HL-60/S4 (cell line): ENCODE data around the gene NDUFC2.
"Not testable (repeated sequence)": the region's sequence is repeated elsewhere in the genome, so short reads cannot be mapped to it uniquely, and the experiment has no call there.

Experiments used
- in situ Hi-C: fragments of 300-500 bp; cut with MboI; formaldehyde crosslinking; loops from 2 replicates; pipeline ENCODE4 v1.14.3; 2022; ENCODE audit warnings: low sequenced_read_pairs

NDUFC2 gene

DNA sequence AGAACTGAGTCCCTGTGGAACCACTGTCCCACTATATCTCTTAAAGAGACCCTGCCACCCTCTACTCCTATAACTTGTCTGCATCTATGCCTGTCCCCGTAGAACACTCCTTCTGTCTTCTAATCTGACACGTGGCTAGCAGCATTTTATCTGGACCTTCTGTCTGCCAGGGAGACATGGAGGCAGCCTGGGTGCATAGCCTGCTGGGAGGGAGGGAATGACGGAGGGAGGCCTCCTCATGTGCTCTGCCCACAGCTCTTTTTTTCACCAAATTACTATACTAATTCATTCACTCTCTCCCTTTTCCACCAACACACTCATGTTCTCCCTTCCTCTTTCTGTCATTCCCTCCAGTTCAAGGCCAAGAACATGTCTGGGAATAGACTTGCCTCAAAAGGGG lies 23.6 kb downstream of the NDUFC2 start:
- in situ Hi-C loops: no loop called here

DNA sequence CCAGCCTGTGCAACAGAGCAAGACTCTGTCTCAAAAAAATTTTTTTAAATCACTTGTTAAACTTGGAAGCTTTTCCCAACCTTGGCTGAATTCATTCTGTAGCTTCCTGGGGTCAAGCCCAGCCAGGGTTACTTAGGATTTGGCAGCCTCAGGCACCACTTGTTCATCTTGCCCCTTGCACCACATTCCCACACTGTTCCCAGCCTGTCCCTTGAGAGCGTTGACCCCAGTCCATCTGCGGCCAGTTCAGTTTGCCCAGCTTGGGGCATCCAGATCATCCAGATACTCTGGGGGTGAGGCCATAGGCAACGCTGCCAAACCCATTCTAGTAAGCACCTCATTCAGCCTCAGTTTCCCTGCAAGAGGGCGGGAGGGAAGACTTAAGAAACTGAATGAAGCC lies 24.7 kb downstream of the NDUFC2 start:
- in situ Hi-C loops: no loop called here

DNA sequence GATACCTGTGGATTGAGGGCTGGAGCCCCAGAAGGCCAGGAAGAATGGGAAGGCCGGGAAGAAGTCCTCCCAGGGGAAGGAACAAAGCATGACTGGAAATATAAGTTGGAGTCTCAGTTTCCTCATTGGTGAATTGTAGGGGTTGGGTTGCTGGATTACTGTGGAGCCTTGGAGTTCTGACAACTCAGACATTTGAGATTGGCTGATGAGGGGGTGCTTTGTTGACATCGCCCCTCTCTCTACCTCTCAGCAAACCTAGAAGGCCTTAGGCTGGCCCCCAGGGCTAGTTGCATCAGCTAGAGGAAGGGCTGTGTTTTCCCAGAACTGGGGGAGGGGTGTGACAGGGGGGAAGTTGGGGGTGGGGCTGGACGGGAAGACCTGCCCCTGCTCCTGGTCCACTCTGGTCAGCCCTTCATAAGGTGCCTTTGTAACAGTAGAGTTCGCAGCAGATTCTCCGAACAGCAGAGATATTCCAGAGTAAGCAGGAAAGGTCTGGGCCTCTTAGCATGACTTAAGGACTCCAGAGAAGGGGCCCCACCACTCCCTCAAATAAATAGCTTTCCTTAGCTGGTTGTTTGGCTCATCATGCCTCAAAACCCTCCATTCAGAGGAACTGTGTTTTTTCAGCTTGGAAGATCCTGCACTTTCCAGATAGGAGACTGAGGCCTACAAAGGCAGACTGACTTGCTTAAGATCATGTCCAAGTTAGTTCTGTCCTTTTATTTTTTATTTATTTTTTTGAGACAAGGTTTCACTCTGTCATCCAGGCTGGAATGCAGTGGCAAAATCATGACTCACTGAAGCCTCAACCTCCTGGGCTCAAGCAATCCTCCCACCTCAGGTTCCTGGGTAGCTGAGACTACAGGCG lies 28.5 kb downstream of the NDUFC2 start:
- in situ Hi-C loops: no loop called here

DNA sequence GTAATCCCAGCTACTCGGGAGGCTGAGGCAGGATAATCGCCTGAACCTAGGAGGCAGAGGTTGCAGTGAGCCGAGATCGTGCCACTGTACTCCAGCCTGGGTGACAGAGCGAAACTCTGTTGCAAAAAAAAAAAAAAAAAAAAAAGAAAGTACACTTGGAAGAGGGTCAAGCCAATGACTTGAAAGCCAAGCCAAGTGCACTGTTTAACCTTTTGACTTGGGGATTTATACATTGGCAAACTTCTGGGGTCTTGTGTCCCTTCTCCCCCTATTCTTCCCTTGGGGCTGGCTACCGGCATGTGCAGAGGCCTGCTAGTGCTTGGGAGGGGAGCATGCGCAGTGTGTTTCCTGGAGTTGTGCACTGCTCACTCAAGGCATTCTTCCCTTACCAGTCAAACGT lies 30.3 kb downstream of the NDUFC2 start:
- in situ Hi-C loops: no loop called here

DNA sequence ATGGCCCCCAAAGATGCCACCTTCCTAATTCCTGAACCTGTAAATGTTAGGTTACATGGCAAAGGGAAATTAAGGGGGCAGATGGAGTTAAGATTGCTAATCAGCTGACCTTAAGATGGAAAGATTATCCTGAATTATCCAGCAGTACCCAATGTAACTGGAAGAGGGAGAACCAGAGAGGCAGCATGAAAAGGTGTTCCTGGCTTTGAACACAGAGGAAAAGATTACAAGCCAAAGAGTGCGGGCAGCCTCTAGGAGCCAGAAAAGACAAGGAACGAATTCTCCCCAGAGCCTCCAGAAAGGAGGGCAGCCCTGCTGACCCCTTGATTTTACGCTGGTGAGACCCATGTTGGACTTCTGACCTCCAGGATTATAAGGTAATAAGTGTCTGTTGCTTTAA lies 31.1 kb downstream of the NDUFC2 start:
- in situ Hi-C loops: no loop called here

DNA sequence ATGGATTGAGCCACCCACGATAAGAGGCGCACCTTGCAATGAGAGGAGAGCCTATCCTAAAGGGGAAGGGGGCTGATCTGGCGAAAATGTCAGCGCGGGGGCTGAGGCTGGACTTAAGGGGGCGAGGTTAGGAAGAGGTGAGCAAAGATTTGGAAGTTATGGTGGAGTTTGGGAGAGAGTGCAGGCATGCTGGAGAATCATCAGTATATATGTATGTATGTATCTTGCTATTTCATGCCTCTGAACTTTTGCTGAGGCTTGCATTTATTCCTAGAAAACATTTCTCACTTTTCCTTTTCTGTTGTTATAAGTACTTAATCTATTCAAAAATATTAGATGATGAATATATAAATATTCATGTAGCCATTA lies 33.2 kb downstream of the NDUFC2 start:
- in situ Hi-C loops: no loop called here

DNA sequence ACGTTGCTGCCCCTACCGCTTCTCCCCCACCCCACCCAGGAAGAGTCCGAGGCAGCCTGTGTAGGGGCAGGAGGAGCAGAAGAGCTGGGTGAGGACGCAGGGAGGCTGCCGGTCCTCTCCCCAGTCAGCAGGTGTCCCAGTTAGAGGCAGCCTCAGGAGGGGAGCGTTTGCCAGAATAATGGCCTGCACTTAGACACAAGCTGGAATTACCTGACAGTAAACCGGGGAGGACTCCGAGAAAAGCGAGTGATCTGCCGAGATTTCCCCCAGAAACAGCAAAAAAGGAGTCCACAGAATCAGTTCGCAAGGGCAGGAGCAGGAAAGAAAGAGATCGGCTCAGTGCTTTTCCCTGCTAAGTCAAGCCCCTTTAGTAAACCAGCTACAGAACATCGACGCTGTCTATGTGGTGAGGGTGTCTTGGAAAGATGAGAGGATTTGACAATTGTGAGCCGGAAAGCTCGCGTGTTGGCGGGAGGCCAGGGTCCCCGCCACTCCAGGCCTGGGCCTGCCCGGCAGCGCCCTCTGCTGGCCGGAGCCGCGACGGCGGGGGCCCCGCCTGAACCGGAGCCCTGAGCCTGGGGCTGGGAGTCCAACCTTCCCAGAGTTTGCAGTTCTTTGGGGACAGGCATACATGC lies 33.7 kb downstream of the NDUFC2 start:
- in situ Hi-C loops: no loop called here

DNA sequence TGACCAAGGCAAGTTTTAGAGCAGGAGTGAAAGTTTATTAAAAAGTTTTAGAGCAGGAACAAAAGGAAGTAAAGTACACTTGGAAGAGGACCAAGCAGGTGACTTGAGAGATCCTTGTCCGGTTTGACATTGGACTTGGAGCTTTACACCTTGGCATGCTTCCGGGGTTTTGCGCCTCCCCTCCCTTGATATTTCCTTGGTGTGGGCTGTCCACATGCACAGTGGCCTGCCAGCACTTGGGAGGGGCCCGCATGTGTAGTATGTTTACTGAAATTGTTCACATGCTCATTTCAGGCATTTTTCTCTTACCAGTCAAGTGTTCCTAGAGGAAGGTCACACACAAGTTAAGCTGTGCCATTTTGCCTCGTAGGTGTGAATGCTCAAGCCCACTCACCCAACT lies 35.0 kb downstream of the NDUFC2 start:
- in situ Hi-C loops: no loop called here

DNA sequence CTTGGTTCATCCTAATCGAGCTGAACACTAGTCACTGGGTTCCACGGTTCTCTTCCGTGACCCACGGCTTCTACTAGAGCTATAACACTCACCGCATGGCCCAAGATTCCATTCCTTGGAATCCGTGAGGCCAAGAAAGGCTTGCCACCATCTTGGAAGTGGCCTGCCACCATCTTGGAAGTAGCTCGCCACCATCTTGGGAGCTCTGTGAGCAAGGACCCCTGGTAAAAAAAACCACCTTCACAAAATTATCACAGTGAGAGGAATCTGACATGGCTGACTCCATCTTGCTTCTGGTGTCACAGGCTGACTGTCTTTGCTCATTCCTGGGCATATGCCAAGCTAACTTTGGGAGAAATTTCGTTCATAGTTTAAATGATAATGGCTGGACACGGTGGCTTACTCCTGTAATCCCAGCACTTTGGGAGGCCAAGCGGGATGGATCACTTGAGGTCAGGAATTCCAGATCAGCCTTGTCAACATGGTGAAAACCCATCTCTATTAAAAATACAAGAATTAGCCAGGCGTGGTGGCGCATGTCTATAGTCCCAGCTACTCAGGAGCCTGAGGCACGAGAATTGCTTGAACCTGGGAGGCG lies 37.7 kb downstream of the NDUFC2 start:
- in situ Hi-C loops: no loop called here

DNA sequence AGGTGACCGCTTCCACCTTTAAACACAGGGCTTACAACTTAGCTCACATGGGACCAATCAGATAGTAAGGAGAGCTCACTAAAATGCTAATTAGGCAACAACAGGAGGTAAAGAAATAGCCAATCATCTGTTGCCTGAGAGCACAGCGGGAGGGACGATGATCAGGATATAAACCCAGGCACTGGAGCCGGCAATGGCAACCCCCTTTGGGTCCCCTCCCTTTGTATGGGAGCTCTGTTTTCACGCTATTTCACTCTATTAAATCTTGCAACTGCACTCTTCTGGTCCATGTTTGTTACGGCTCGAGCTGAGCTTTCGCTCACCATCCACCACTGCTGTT lies 38.3 kb downstream of the NDUFC2 start:
- in situ Hi-C loops: not testable (repeated sequence)

DNA sequence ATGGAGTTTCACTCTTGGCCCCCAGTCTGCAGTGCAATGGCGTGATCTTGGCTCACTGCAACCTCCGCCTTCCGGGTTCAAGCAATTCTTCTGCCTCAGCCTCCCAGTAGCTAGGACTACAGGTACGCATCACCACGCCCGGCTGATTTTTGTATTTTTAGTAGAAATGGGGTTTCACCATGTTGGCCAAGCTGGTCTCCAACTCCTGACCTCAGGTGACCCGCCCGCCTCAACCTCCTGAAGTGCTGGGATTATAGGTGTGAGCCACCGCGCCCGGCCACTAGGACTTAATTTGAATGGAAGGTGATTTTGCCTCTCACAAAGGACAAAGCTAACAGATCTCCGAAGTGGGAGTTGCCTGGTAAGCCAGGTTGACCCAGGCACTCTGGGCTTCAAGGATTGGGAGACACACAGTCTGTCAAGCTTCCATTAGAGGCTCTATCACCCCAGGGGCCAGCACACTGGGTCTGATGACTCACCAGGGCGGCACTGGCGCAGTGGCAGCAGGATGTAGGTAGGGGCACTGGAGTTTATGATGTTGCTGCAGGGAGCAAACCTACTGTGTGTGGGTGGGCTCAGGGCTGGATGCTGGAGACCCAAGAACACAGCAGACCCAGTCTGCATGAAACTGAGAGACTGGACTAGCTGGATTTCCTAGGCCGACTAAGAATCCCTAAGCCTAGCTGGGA lies 38.8 kb downstream of the NDUFC2 start:
- in situ Hi-C loops: no loop called here

DNA sequence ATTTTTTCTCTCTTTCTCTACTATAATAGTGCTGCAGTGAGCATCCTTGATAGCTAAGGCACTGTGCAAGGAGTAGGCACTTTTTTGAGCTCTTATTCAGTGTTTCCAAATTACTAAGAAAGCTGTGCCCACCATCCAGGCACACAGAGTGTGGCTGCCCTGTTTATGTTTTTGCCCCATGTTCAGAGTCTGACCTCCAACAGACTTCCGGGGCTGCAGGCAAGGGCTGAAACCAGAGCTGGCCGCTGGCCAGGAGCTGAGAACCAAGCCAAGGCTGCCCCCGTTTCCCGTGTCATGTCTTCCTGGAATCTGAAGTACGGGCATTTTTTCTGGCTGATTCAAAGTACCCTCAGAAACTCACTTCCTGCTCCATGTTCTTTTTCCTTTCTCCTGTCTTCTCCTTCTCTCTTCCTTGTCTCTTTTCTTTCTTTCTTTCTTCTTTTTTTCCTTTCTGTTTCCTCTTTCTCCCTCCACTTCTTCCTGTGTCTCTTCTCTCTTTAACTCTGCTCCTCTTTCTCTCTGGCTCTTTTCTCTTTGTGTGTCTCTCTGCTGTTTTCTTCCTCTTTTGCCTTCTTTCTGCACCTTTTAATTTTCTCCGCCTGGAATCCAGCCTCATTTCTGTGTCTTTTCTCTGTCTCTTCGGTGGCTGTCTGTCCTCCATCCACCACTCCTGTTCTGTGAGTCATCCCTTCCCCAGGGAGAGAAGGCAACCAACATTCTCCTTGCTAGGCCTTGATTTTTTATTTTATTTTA lies 39.6 kb downstream of the NDUFC2 start:
- in situ Hi-C loops: no loop called here

DNA sequence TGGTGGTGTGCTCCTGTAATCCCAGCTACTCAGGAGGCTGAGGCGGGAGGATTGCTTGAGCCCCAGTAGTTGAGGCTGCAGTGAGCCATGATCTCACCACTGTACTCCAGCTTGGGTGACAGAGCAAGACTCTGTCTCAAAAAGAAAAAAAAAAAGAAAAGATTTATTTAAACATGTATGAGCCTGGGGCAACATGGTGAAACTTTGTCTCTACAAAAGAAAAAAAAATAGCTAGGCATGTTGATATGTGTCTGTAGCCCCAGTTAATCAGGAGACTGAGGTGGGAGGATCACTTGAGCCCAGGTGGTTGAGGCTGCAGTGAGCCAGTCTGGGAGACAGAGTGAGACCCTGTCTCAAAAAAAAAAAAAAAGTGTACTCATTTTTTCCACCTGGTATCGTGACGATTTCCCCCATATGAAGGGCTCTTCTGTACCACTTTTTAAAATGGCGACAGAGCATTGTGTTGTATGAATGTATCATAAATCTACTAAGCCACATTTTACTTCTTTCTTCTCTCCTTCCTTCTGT lies 40.2 kb downstream of the NDUFC2 start:
- in situ Hi-C loops: no loop called here

DNA sequence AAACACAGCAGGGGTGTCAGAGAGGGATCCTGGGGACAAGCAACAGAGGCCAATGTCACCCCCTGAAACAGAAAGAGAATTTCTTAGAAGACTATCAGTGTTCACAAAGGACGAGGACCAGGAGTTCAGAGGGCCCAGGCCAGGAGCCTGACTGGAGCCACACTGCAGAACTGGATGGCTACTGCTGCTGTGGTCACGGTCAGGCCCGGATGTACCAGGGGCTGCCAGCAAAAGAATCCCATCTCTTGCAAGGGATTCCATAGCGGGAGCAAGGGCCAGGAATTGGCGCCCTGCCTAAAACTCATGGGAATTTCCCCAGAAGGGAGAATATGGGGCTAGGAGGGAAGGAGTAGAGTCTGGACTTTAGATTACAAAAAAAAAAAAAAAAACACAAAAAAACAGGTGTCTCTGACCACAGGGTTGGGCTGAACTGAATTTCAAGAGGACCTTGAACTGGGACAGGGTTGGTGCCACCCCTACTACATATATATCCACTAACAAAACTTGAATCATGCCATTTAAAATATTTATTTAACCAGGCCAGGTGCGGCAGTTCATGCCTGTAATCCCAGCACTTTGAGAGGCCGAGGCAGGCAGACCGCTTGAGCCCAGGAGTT lies 40.9 kb downstream of the NDUFC2 start:
- in situ Hi-C loops: no loop called here

DNA sequence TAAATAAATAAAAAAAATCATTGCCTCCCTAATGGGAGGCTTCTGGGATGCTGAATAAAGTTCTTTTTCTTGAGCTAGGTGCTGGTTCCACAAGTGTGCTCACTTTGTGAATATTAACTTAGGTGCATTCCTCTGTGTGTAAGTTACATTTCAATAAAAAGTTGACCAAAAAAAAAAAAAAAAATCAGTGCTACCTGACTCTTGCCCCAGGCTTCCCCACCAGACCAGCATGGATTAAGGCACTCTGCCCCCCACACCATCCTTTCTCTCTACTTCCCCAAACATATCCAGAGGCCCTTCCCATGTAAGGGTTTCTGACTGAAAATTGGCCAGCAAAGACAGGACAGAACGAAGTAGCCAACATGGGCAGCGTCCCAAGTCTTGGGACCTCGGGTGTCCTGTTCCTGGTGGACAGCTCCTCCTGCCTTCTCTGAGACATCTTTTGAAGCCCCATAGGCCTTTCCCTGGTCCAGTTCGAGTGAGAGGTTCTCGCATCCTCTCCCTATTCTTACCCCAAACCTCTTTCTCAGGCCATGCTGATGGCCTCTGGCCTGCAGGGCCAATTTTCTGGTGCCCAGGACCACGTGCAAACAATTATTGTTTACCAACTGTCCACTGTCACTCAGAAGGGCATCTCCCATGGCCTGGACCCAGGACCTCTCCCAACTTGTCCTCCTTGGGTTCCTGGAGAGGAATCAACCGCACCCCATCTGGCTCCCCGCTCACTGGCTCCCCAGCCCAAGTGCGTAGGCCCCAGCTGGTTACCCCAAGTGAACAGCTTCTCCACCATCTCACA lies 41.6 kb downstream of the NDUFC2 start:
- in situ Hi-C loops: no loop called here

DNA sequence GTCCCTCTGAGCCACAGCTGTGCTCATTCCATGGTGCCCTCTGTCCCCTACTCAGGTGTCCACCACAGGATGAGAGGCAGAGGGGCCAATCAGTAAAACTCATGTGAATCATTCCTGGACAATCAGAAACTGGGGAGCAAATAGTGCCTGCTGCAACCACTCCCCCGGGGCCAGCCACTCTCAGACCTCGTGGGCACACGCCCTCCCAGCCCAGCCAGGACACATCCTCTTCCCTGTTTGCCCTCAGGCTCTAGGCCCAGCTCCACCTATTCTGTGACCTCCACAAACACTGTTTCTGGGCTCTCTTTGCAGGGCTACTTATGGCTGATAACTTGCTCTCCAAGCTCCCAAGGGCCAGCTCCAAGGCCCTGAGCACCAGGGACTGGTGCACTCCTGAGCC lies 42.6 kb downstream of the NDUFC2 start:
- in situ Hi-C loops: no loop called here

DNA sequence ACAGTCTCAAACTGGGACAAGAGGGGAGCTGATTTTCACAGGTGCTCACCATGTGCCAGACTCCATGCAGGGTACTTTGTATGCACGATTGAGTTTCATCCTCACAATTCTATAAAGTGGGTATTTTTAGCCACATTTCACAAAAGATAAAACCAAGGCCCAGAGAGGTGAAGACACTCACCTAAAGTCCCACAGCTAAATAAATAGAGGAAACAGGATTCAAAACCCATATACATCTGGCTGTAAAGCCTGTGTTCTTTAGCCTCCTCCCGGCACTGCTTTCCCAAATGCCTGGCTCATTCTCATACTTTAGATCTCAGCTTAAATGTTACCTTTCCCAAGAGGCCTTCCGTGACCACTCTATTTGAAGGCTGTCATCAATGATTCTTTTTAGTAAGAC lies 43.3 kb downstream of the NDUFC2 start:
- in situ Hi-C loops: no loop called here

DNA sequence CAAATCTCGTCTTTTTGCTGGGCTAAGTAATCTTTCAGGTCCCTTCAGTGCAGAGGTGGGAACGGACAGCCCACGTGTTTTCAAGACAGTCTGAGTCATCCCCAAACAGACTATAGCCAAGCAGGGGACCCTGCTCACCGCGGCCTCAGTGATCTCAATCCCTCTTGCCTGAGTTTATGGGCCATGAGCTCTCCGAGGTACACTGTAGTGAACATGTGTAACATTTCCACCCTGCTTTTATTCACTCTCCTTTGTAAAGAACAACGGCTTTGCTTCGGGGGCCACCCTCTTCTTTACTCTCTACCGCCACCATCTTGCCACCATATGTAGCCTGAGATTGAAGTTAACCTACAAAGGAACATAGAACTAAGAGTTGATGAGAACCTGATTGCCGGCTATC lies 45.0 kb downstream of the NDUFC2 start:
- in situ Hi-C loops: no loop called here

DNA sequence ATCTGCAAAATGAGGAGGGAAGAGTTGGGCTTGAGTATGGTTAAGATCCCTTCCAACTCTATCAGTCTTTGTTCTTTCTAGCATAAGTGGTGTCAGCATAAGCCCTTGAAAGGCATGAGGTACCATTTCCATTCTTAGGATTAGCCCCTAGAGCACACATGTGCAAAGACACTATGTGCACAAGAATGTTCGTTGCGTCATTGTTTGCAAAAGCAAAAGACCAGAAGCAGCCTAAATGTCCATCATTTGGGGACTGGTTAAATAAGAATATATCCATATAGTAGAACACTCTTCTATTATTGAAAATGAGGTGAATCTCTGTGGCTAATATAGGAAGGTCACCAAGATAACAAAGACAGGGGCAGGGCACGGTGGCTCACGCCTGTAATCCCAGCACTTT lies 46.6 kb downstream of the NDUFC2 start:
- in situ Hi-C loops: no loop called here

DNA sequence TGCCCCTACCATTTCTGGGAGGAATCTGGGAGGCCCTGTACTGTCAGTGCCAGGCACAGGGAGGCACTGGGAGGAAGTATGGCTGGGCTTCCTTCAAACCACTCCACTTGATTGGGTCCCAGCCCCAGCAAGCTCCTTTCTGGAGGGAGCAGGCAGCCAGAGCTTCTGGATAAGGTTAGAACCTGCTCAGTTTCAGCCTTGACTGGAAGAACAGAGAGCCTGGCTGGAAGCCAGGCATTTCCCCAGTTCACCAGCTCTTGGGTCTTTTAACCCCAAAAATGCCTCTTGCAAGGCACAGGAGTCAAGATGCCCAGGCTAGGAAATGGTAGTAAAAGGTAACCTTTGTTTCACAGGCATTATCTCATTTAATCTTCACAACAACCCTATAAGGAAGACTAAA lies 47.6 kb downstream of the NDUFC2 start:
- in situ Hi-C loops: no loop called here
